OCI-M2 (cell line): ENCODE measurements around the gene TWNK.
"Not testable (repeated sequence)": the region's sequence is repeated elsewhere in the genome, so short reads cannot be mapped to it uniquely, and the experiment has no call there.

Source experiments
- DNase-seq: peaks from one replicate; lab custom pipeline; 2025; ENCODE audit not compliant: unreplicated experiment; lab: John Stamatoyannopoulos, UW

TWNK gene

DNA sequence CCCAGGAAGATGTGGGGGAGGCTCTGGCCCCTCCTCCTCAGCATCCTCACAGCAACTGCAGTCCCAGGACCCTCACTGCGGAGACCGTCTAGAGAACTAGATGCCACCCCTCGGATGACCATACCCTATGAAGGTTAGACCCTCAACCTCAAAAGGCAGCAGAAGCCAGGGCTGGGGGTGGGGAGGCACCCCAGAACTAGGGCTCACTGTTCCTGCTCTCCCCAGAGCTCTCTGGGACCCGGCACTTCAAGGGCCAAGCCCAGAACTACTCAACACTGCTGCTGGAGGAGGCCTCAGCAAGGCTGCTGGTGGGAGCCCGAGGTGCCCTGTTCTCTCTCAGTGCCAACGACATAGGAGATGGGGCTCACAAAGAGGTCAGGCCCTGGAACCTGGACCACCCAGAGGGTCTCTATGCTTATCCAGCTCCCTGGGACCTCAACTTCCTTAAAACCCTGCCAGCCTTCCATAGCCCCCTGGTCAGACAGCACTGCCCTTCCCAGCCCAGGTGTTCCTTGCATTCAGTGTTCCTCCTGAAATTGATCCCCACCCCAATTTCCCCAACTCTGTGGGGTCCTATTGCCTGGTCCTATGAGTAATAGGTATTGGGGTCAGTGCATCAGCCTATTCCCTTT is 14.3 kb upstream of the TWNK start:
- DNase-seq: no peak

DNA sequence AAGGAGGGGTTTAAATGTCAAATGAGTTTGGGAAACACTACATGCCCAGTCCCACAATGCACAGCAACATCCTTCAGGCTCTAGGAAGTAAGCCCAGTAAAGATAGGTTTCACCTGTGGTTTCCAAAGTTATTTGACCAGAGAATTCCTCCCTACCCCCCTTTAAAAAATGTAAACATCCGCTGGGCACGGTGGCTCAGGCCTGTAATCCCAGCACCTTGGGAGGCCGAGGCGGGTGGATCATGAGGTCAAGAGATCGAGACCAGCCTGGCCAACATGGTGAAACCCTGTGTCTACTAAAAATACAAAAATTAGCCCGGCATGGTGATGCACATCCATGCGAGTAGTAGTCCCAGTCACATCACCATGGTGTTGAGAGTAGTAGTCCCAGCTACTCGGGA is 11.9 kb upstream of the TWNK start:
- not testable (repeated sequence) for DNase-seq

DNA sequence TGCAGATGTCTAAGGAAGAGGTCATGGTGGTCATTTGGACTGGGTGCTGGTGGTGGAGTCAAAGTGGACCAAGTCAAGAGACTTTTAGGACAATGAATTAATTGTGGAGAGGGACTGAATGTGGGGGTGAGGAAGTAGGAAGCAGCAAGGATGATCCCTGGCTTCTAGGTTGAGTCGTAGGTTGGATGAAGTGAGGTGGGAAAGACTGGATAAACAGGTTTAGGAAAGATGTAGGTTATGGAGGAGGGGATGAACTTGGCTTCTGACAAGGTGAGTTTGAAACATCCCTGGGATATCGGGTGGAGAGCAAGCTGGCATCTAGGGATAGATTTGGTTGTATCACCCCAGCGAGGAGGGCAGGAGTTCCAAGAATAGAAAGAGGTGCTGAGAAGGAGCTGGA is 10.4 kb upstream of the TWNK start:
- no peak for DNase-seq

DNA sequence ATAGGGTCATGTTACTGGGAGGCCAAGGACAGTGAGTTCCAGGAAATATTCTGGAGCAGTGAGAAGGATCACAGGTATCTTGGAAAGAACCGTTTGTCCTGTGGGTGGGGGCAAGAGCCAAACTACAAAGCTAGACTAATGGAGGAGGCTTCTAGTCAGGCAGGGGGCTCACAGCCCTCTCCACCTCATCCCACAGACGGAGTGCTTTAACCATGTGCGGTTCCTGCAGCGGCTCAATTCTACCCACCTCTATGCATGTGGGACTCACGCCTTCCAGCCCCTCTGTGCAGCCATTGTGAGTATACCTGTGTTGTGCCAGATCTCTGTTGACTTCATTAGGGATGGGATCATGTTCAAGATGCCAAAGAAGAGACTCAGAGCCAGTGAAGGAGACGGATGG is 9.9 kb upstream of the TWNK start:
- no peak for DNase-seq

DNA sequence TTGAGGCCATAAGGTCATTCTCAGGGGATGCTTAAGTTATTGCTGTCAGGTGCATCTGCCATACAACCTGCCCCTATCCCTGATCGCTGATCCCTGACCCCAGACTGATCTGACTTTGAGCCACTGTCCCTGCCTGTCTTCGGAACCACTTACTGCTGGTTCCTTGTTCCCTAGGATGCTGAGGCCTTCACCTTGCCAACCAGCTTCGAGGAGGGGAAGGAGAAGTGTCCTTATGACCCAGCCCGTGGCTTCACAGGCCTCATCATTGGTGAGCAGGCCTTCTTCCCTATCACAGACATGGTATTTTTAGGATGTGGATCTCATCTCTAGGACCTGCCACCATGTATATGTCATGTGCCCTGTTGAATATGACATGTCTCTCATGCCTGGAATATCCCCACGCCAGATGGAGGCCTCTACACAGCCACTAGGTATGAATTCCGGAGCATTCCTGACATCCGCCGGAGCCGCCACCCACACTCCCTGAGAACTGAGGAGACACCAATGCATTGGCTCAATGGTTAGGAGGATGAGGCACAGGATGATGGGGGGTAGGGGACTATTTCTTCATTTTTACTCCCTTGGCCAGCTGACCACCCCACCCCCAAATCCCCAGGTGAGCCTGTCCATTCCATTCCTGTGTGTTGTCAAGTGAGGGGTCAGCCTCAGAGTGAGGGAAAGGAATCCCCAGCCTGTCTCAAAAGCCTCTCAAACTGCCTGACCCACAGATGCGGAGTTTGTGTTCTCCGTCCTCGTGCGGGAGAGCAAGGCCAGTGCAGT is 9.0 kb upstream of the TWNK start:
- DNase-seq: no peak

DNA sequence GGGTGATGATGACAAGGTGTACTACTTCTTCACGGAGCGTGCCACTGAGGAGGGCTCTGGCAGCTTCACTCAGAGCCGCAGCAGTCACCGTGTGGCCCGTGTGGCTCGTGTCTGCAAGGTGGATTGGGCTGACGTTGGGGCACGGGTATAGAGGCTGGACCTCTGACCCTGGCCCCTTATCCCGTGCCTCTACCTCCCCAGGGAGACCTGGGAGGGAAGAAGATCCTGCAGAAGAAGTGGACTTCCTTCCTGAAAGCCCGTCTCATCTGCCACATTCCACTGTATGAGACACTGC is 8.5 kb upstream of the TWNK start:
- no peak for DNase-seq

DNA sequence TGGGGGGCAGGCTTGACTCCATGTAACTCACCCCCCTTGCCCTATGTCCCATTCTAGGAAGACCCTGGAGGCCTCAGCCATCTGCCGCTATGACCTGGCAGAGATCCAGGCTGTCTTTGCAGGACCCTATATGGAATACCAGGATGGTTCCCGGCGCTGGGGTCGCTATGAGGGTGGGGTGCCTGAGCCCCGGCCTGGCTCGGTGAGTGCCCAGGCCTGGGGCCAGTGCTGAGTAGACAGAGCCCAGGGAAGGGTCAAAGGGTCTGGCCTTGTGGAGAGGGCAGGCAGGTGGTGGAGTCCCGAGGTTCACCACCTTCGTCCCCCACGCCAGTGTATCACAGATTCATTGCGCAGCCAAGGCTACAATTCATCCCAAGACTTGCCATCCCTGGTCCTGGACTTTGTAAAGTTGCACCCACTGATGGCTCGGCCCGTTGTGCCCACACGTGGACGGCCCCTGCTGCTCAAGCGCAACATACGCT is 7.5 kb upstream of the TWNK start:
- no peak for DNase-seq

DNA sequence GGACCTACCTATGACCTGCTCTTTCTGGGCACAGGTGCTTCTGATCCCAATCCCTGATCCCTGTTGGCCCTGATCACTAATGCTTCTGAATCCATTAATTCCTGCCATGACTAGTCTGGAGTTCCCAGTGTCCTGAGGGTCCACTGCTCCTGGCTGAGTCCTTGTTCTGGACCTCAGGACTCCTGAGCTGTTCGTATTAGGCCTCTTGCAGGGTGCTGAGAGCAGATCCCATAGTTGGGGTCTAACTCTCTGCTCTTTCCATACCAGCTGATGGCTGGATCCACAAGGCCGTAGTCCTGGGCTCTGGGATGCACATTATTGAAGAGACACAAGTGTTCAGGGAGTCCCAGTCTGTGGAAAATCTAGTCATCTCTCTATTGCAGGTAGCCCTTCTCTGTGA is 7.0 kb upstream of the TWNK start:
- DNase-seq: no peak

DNA sequence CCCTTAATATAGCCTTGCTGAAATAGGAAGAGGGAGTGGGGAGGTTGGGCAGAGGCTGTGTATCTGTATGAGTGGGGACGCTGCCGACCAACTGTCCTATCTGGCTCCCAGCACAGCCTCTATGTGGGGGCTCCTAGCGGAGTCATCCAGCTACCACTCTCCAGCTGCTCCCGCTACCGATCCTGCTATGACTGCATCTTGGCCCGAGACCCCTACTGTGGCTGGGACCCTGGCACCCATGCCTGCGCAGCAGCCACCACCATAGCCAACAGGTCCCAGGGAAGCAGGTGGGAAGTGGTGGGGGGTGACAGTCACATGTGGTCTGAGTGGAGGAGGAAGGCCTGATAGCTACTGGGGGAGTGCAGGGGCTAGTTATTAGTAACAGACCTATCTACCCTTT is 6.6 kb upstream of the TWNK start:
- no peak for DNase-seq

DNA sequence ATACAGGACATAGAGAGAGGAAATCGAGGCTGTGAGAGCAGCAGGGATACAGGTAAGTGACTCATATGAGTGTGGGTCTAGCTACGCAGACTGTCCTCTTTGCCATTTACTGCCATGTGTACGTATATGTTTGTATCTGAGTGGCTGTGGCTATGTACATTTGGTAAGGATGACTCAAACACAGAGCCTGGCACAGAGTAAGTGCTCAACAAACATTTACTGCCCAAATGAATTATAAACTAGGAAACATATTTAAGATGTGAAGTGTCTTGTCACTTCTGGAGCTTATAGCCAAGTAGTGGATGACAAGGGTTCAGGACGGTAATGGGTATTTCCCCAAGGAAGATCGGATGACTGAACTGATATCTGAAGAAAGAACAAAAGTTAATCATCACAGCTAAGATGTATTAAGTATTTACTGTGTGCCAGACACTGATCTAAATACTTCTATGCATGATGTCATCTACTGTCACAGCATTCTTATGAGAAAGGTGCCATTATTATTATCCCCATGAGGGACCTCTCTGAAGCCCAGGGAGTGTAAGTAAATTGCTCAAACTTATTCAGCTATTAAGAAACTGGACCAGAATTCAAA is 6.1 kb upstream of the TWNK start:
- DNase-seq: no peak

DNA sequence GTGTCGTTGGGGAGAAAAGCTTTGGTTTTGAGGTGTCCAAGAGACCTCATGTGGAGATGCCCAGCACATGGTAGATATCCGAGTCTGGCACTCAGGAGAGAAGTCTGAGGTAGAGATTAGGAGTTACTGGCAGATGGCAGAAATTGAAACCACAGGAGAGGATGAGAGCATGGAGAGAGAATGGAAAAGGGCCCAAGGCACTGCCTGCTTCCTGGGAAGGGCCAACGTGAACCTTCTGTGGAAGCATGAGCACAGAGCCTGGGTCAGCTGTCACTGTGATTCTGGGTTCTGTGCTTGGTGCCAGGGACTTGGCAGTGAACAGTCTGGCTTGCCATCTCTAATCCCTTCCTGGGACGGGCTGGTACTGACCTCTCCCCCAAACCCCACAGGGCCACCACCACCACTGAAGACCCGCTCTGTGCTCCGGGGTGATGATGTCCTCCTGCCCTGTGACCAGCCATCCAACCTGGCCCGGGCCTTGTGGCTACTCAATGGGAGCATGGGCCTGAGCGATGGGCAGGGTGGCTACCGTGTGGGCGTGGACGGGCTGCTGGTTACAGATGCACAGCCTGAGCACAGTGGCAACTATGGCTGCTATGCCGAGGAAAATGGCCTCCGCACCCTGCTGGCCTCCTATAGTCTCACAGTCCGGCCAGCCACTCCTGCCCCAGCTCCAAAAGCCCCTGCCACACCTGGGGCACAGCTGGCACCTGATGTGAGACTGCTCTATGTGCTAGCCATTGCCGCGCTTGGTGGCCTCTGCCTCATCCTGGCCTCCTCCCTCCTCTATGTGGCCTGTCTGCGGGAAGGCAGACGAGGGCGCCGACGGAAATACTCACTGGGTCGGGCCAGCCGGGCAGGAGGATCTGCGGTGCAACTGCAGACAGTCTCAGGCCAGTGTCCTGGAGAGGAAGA is 4.2 kb upstream of the TWNK start:
- no peak for DNase-seq

DNA sequence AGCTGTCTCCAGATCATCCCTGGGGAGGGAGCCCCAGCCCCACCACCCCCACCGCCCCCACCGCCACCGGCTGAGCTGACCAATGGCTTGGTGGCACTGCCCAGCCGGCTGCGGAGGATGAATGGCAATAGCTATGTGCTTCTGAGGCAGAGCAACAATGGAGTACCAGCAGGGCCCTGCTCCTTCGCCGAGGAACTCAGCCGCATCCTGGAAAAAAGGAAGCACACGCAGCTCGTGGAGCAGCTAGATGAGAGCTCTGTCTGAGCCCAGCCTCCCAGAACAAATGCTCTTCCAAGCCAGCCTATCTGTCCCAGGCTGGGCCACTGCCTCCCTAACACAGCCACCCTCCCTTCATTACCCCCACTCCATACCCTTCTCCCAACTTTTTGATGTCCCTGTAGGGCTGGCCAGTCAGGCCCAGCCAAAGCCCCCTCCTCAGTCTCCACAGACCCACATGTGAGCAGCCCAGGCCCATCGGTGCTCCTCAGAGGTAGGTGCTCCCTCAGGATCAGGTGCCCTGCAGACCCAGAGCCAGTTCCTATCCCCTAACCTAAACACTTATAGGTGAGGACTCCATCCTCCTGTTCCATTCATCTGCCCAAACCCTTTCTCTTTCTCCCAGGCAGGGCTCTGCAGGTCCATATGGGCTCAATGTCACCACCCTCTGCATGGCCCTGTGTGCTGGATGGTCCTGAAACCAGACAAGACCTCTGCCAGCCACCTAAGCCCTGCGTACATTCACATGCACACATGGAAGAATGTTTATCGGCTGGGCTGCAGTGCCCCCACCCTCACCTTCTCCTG is 3.3 kb upstream of the TWNK start:
- no peak for DNase-seq

DNA sequence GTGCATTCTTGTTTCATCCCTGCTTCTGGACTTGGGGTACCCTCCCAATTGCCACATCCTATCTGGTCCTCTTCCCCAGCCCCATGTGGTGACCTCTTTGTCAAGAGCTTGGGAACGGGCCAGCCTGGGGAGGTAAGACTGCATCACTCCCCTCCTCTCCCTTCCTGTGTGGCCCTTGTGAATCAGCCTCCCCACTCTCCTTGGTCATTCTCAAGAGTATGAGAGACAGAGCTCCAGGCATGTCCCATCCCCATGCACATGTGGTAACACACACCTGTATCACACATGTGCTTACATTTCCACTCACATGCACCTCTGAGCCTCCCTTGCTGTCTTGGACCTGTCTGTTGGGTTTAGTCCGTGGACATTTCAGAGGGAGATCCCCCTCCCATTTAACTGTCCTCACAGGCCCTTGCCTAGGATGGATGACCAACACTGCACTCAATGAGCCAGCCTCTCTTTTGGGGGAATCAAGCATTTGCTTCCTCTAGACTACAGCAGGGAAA is 2.6 kb upstream of the TWNK start:
- DNase-seq: no peak

DNA sequence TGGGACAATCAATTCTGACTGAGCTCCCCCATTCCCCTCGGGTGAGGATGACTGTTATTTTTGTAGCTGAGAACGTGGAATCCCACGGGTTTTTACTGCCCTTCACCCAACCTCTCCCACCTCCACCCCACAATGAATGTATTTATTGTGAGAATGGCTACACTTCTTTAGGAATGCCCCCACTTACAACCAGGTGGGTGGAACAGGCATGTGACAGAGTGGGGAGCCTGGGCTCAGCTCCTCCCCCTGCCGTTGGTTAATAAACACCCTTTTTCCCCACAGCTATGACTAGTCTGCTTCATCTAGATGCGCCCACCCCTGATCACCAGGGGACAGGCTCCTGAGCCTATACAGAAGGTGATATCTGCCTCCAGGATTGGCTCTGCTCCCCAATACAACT is 2.0 kb upstream of the TWNK start:
- no peak for DNase-seq

DNA sequence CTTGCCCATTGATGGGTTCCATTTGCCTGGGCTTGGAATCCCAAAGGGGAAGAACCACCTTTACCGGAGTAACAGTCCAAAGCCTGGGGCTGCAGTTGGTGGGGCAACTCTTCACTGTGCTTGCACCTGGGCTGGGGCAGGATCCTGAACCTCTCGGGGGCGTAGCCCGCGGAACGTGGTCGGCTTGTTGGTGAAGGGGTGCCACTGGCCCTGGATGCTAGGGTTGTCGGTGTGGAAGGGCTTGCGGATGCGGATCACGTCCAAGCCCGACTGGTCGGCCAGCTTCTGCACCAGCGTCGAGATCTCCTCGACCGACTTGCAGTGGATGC is 756 bp upstream of the TWNK start:
- DNase-seq: no peak

DNA sequence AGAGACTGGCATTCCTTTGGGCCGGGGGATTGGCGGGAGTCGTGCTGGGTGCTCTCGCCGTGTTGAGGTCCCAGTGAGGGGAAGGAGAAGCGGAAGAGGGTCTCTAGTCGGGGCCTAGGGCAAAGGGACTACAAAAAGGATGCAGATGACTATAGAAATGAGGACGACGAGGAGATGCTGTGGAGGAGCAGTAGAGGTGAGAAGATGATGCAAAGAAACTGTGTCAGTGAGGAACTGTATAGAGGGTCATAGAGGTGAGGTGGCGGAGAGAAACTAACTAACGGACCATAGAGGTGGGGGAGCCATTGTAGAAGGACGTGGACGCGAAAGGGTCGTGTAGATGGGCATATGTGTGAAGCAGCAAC is 324 bp downstream of the TWNK start:
- DNase-seq: no peak

DNA sequence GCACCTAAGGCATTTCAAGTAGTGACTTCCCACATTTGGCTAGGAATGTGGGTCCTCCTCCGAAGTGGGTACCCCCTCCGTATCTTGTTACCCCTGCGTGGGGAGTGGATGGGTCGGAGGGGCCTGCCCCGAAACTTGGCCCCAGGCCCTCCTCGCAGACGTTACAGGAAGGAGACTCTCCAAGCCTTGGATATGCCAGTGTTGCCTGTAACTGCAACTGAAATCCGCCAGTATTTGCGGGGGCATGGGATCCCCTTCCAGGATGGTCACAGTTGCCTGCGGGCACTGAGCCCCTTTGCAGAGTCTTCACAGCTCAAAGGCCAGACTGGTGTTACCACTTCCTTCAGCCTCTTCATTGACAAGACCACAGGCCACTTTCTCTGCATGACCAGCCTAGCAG is 823 bp downstream of the TWNK start:
- DNase-seq: no peak

DNA sequence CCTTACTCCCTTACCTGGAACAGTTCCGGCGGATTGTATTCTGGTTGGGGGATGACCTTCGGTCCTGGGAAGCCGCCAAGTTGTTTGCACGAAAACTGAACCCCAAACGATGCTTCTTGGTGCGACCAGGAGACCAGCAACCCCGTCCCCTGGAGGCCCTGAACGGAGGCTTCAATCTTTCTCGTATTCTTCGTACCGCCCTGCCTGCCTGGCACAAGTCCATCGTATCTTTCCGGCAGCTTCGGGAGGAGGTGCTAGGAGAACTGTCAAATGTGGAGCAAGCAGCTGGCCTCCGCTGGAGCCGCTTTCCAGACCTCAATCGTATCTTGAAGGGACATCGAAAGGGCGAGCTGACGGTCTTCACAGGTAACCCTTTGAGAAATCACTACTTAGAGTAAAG is 1.7 kb downstream of the TWNK start:
- no peak for DNase-seq

DNA sequence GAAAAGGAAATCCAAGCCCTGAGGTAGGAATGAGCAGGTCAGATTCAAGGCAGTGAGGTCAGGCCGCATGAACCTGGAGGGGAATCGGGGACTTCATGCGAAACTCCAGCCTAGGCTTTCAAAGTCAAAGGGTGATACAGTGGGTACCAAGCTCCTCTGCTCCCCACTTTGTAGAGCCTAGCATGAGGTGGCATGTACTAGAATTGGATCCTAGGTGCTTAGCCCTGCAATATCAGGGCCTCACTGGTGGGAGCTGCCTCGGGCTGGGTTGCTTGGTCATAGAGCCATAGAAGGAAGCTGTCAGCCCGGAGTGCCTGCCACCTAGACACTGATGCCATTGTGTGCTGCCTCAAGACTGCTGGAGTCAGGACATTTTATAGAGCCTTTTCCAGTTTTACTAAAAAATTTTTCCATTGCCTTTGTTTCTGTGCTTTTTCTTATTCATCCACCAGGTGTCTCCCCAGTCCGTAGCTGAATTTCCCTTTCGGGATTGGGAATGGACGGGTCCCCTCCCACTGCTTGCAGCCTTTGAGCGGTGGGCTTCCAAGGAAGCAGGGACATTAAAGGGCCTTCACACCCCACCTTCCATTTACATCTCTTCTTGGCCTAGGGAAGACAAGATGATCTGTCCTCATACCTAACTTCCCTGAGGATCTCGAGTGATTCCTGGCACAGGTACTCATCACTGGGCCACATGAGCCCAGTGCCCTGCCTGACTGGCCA is 6.8 kb downstream of the TWNK start:
- no peak for DNase-seq

DNA sequence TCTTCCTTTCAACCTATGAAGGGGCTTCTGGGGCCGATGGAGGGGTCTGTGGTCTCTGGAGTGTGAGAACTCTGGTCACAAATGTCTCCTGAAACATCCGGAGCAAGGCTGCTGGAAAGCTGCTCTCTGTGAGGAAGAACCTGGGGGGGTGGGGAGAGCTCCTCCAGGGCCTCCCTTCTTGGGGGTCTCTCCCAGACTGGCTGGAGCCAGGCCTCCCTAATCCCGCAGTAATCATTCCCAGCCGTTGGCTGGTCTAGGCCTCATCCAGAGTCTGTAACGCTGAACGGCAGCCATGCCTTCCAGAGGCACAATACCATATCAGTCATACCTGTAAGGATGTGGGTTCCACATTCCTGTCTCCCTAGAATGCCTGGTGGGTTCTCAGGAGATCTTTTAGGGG is 7.8 kb downstream of the TWNK start:
- DNase-seq: no peak
